Posterior vena cava (tissue), 2 donors: ENCODE results near the gene SPSB1. TPM values are rescaled to one million over a fixed set of nuclear protein-coding genes. Genes with fewer than 3 reads are reported as not detected.

ENCODE experiments used
- DNase-seq: peaks from one replicate; pipeline ENCODE4 v3.0.0-alpha.2; 2020; ENCODE audit warnings: low spot score
- intact Hi-C, 2 donors: fragments of 100-400 bp; cut with DNase I; formaldehyde crosslinking; loops; one replicate each; pipeline versions ENCODE4 v1.14.1 to v1.14.2; 2022 to 2023
- total RNA-seq, 2 donors: library from RNA; stranded (reverse); fragmentation: NEBNext Ultra II Directional; extraction: Animal tissue kit (Norgen Biotek cat#: 25700); gene quantifications; one replicate each; pipeline ENCODE4 v1.2.1, GENCODE V29; 2021
- donor health status: DM: yes; HTN: yes; CAD: no.
- donor health status: DM: yes; HTN: yes; CAD: no.

The SPSB1 gene
- total RNA-seq, 2 donors from 2014 or later = 30.9 to 48.0 TPM

DNA sequence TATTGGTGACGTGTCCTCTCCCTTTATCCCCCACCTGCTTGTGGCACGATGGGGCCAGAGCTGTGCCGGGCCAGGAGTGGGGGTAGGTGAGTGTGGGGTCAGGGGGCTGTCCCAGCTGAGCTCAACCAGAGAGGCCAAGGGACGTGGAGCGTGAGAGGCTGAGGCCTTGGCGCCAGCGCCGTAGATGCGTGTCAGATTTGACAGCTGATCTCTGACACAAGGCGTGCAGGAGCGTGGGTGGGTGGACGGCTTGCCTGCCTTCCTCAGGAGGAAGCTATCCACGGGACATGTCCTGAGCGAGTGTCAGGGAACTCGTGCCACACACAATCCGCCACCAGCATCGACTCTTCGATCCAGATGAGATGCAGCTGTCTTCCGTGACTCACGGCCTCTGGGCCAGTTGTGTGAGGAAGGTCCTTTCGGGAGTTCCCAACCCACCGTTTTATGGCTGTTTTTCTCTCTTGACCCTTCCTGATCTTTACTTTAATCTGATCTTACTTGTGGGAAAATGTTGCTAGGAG, 56.7 kb downstream of the SPSB1 start:
- intact Hi-C loops = no loop called here
- DNase-seq = no peak

DNA sequence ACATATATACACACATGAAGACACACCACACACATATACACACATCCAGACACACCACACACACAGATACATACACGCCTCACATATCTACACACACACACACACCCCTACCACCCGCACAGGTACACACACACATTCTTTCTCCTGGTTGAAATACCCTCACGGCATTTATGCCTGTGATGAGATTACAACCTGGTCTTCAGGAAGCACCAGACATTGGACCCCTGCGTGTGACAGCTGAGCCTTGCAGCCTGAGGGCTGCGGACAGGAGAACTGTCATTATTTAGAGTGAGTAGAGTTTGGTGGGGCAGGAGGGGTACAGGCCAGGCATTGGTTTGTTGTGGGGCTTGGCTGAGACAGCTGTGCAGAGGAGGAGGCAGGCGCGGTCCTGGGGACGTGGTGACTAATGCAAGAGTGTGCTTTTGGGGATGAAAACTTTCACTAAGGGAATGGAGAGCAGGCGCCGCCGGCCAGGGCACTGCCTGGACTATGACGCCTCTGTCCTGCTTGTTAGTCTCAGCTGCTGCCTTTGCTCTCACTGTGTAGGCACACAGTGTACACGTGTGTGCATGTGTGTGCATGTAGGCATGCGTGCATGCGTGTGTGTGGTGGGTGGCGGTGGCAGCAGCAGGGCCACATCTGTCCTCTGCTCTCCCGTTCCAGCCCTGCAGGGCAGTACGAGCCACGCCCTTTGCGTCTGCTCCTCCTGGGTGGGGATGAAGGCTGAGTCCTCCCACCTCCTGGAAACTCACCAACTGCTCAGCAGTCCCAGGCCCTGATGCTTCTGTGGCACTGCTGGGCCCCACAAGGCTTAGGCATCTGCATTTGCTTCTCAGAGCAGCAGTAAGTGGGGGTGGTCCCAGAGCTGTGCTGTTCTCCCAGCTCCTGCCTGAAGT, 57.6 kb downstream of the SPSB1 start:
- peak; percentile 89 for DNase-seq
- intact Hi-C loops = no loop called here

DNA sequence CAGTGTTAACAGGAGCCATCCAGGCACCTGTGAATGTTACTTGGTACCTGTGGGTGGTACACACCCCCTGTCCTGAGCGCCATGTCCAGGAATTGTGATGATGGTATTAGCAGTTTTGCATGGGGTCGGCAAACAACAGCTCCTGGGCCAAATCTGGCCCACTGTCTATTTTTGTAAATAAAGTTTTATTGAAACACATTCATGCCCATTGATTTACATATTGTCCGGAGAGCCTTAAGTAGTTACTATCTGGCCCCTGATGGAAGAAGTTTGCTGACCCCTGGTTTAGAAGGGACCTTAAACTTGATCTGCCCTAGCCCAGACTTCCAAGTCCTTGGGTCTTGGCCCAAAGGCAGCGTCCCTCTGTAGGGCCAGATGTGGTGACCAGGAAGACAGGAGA, 58.3 kb downstream of the SPSB1 start:
- intact Hi-C loops = no loop called here
- no peak for DNase-seq

- DNase-seq = no peak
- intact Hi-C loops = no loop called here
Measured at GRCh38 chr1:9351654-9352271, 59.1 kb downstream of the SPSB1 start.

DNA sequence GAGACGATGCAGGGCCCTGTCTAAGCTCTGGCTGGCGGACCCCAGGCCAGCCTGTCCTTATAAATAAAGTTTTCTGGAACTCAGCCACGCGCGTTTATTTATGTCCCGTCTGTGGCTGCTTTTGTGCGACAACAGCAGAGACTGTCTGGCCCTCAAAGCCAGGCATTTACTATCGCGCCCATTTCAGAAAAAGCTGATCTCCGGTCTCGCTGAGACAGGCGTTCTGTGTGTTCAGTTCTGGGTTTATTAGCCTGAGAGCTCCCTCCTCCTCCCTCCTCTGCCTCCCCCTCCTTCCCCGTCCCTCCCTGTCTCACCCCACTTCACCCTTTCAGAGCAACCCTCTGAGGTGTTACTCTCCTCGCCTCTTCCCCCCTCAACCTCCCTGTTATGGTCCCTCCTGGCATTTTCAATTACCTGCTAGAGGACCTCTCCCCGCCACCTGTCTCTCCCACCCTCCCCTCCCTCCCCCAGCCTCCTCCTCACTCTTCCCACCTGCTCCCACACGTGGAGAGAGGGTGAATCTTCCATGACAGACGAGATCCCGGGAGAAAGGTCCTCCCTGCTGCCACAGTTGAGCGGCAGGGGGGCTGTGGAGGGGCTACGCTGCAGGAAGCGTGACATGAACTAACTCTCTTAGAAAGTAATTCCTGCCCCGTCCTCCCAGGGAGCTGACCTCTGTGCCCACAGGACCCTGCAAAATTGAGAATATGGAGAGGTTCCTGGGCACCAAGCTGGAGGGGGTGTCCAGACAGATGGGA, 59.9 kb downstream of the SPSB1 start:
- intact Hi-C loops = no loop called here
- no peak for DNase-seq

GRCh38 chr1:9355503-9355902, 62.8 kb downstream of the SPSB1 start:
- DNase-seq = no peak
- intact Hi-C loops = no loop called here

GRCh38 chr1:9356021-9356420, 63.3 kb downstream of the SPSB1 start:
- DNase-seq = no peak
- intact Hi-C loops = no loop called here

DNA sequence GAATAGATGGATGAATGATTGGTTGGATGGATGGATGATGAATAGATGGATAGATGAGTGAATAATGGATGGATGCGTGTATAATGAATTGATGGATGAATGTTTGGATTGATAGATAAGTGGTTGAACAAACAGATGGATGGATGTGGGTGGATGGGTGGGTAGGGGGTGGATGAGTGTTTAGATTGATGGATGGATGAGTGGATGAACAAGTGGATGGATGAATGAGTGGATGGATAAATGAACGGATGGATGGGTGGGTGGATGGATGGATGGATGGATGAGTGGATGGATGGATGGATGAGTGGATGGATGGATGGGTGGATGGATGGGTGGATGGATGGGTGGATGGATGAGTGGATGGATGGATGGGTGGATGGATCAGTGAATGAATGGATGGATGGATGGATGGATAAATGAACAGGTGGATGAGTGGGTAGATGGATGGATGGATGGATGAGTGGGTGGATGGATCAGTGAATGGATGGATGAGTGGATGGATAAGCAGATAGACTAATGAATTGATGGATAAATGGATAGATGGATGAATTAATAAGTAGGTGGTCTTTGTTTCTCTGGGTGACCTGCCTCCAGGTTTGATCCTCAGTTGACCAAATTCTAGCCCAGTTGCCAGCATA, 64.3 kb downstream of the SPSB1 start:
- no peak for DNase-seq
- intact Hi-C loops = no loop called here

- intact Hi-C loops = no loop called here
- no peak for DNase-seq
Measured at GRCh38 chr1:9357958-9358357, 65.3 kb downstream of the SPSB1 start.

DNA sequence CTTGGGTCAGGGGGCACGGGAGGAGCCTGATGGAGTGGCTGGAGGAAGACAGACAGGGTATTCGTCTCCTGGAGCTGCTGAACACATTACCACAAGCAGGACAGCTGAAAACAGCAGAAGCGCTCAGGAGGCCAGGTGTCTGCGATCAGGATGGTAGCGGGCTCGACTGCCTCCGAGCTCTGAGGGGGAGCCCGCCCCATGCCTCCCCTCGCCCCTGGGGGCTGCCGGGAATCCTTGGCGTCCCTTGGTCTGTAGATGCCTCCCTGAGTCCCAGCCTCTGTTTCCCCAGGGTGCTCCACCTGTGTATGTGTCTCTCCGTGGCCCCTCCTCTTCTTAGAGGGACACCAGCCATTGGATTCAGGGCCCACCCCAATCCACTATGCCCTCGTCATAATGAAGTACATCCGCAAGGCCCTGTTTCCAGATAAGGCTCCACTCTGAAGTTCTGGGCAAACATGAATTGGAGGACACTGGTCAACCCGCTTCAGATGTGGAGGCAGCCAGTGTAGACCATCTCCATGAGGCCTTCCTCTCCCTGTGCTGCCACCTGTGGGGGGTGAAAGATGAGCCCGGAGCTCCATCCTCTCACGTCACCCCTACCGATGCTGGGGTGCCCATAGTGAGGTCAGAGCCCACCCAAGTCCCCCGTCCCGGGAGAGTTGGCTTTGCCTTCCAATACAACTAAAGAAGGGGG, 67.8 kb downstream of the SPSB1 start:
- no peak for DNase-seq
- intact Hi-C loops = no loop called here

GRCh38 chr1:9361630-9362260, 69.1 kb downstream of the SPSB1 start:
- intact Hi-C loops = no loop called here
- no peak for DNase-seq

GRCh38 chr1:9362488-9362887, 69.8 kb downstream of the SPSB1 start:
- intact Hi-C loops = no loop called here
- no peak for DNase-seq

DNA sequence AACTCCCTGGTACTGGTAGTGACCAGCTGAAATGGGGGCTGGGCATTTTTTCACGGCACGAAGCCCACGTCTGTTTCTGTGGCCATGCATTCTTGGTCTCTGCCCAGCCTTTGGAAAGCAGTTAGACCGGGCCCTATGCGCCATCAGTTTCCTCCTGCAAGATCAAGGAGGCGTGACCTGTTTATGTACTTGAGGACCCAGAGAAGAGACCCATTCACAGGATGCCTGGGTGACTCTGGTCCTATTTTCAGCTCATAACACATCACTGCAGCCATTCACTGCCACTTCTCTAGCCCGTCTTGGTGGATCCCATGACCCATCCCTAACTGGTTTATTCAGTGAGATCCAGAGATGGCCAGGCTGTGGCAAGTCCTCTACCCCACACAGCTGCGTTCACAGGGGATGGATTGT, 70.4 kb downstream of the SPSB1 start:
- intact Hi-C loops = no loop called here

GRCh38 chr1:9366298-9366697, 73.6 kb downstream of the SPSB1 start:
- DNase-seq = no peak
- intact Hi-C loops = no loop called here

More for the DNA sequence above, 70.4 kb downstream of the SPSB1 start:
- DNase-seq = no peak

GRCh38 chr1:9366943-9367780, 74.5 kb downstream of the SPSB1 start:
- intact Hi-C loops = no loop called here

GRCh38 chr1:9367806-9368205, 75.1 kb downstream of the SPSB1 start:
- no peak for DNase-seq
- intact Hi-C loops = no loop called here

More at GRCh38 chr1:9366943-9367780, 74.5 kb downstream of the SPSB1 start:
- DNase-seq = no peak

- no peak for DNase-seq
- intact Hi-C loops = no loop called here
Measured at GRCh38 chr1:9368356-9368755, 75.7 kb downstream of the SPSB1 start.
